Measurements from ENCODE around the gene ZNF827.

DNA sequence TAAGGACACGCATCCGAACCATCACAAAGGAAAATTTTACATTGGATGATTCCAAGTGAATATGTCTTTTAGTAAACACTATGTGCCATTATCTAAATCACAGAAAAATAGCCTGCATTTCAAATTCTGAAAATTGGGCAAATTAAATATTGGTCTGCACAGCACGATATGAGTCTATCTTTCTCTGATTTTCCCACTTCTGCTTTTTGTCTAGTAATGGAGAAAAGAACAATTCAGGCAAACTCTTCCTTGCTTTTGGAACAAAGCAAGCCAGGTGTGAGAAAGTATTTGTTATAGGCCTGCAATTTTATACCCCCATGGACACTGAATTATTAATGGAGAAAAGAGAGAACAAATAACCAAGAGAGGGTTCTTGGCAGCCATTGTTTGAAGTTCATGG lies 97.8 kb downstream of the ZNF827 start:
- TF ChIP-seq, protein P1, sequence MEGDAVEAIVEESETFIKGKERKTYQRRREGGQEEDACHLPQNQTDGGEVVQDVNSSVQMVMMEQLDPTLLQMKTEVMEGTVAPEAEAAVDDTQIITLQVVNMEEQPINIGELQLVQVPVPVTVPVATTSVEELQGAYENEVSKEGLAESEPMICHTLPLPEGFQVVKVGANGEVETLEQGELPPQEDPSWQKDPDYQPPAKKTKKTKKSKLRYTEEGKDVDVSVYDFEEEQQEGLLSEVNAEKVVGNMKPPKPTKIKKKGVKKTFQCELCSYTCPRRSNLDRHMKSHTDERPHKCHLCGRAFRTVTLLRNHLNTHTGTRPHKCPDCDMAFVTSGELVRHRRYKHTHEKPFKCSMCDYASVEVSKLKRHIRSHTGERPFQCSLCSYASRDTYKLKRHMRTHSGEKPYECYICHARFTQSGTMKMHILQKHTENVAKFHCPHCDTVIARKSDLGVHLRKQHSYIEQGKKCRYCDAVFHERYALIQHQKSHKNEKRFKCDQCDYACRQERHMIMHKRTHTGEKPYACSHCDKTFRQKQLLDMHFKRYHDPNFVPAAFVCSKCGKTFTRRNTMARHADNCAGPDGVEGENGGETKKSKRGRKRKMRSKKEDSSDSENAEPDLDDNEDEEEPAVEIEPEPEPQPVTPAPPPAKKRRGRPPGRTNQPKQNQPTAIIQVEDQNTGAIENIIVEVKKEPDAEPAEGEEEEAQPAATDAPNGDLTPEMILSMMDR (IDR thresholded peaks at IDR 0.05) = no peak
- no peak for TF ChIP-seq POLR2A (IDR thresholded peaks at IDR 0.05)
- no peak for TF ChIP-seq POLR2AphosphoS5 (IDR thresholded peaks at IDR 0.05)
